Stimulated activated CD8-positive, alpha-beta memory T cell treated with anti-CD3 and anti-CD28 coated beads, Interleukin-4, amount 100 ng/mL, for 1 hour (primary cell): ENCODE results near the gene TRIM37.
"Not testable (repeated sequence)": the region's sequence is repeated elsewhere in the genome, so short reads cannot be mapped to it uniquely, and the experiment has no call there.

Source experiments
- DNase-seq, 2 donors: peaks; one replicate each; pipeline ENCODE4 v3.0.0-alpha.2; 2020; ENCODE audit warnings: low read depth in 2 of 2, low spot score in 1 of 2

The TRIM37 gene, protein sequence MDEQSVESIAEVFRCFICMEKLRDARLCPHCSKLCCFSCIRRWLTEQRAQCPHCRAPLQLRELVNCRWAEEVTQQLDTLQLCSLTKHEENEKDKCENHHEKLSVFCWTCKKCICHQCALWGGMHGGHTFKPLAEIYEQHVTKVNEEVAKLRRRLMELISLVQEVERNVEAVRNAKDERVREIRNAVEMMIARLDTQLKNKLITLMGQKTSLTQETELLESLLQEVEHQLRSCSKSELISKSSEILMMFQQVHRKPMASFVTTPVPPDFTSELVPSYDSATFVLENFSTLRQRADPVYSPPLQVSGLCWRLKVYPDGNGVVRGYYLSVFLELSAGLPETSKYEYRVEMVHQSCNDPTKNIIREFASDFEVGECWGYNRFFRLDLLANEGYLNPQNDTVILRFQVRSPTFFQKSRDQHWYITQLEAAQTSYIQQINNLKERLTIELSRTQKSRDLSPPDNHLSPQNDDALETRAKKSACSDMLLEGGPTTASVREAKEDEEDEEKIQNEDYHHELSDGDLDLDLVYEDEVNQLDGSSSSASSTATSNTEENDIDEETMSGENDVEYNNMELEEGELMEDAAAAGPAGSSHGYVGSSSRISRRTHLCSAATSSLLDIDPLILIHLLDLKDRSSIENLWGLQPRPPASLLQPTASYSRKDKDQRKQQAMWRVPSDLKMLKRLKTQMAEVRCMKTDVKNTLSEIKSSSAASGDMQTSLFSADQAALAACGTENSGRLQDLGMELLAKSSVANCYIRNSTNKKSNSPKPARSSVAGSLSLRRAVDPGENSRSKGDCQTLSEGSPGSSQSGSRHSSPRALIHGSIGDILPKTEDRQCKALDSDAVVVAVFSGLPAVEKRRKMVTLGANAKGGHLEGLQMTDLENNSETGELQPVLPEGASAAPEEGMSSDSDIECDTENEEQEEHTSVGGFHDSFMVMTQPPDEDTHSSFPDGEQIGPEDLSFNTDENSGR

DNA sequence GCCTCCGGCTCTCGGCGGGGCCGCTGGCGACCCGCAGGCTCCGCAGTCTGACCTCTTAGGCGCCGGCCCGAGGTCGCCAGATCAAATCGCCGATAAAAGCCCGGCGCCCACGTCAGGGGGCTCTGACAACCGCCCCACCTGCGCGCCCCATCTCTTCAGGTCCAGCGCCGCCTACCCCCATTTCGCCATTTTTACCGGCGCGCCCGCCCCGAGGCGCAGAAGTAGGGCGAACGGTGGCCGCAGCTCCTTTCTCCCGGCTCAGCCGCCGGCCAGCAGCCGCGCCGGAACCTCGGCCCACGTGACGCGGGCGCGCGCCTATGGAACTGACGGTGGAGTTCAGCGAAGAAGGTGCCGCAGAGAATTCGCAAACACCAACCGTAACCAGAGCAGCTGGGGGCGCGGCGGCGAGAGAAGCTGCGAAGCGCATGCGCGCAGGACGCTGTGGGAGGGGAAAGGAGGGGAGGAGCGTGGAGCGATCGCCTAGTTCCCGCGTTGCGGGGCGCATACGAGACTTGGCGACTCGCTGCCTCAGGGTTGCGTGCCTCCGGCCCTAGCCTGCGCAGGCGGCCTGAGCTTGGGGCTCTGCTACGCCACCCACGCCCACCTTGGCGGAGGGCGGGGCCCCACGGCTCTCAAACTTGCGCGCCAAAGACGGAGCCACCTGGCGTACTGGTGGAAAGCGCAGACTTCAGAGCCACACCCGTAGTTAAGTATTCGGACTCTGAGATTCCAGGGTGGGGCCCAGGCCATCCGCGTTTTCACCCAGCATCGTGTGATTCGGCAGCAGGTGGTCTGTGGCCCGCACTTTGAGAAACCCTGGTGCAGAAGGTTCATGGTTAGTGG, at the start of gene TRIM37:
TRIM37 (minus strand) TSS at position 418 of the 843 bp plus-strand sequence. CDS start 419 bp downstream, outside the sequence.
- peak; percentile 93 to 97 for DNase-seq

DNA sequence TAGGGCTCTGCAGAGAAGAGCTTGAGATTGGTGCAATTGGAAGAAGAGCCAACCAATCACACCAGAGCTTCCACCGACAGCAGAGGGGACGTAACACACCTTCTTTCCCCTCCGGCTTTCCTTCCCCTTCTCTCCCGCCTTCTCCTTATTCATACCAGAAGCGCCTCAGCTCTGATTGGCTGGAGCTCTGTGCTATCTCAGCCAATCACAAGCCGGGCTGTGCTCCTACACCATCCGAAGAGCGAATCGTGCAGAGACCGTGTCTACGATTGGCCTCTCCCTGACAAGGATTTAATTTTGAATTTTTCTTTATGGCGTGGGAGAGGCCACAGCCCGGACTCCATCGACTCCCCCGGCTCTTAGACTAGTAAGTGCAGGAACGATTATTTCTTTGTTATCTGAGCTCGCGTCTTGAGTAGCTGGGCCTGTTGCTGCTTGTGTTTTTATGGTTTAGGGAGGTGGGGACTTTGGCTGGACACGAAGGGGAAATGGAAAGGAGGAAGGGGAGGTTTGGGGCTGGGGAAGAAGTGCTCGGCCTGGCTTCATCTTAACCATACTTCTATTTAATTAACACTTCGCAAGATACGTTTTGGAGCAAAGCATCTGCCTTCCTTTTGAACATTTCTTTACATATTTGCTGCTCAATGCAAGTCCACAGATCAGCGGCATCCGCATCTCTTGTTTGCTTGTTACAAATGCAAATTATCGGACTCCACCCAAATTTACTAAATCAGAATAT, 48.9 kb upstream of the TRIM37 start, which contains the start of gene PRR11:
PRR11 (plus strand) TSS at position 308 of the 739 bp plus-strand sequence. CDS start 14,007 bp downstream, outside the sequence.
- DNase-seq: peak; percentile 62 to 83

- DNase-seq: peak; percentile 93 to 94
Observed at GRCh38 chr17:59154721-59155438, 48.2 kb upstream of the TRIM37 start, which contains the start of gene SKA2. TSS of gene SKA2 (minus strand) at chr17:59155186. CDS start at chr17:59155163, 23 bp downstream.

DNA sequence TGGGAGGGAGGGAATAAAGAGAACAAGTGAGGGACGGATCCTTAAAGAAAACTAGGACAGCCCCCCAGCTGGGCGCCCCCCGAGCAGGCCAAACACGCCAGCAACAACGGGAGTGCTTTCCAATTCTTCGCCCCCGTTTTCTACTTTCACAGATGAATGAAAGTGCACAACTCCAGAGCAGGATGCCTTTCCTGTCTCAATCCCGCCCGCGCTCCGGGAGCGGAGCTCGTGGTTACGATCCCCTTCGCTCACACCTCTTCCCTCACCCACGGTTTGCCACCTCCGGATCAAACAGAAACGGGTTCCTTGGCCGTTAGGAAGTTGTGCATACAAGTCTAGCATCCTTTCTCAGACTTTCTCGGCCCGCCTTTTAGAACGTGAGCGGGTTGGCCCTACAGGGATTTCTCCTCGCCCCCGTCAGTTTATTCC, 47.6 kb upstream of the TRIM37 start:
- DNase-seq: no peak

DNA sequence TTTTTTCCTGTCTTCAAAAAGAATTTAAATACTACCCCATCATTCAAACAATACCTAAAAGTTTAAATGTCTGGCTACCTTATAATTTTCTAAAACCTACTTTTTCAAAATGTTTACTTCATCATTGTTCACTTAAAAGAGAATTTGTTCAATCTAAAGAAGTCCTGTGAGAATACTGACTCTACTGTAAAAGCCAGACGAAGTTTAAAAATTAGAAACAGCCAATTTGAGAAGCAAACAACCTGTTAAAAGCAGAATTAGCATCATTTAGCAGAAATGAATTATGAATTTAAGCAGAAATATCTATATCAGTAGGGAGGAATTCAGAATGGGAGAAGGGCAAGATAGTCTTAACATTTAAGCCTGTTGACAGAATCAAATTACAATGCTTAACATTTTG, 46.2 kb upstream of the TRIM37 start:
- DNase-seq: no peak

GRCh38 chr17:59151591-59151990, 44.9 kb upstream of the TRIM37 start:
- DNase-seq: no peak

GRCh38 chr17:59151006-59151405, 44.3 kb upstream of the TRIM37 start:
- DNase-seq: no peak

DNA sequence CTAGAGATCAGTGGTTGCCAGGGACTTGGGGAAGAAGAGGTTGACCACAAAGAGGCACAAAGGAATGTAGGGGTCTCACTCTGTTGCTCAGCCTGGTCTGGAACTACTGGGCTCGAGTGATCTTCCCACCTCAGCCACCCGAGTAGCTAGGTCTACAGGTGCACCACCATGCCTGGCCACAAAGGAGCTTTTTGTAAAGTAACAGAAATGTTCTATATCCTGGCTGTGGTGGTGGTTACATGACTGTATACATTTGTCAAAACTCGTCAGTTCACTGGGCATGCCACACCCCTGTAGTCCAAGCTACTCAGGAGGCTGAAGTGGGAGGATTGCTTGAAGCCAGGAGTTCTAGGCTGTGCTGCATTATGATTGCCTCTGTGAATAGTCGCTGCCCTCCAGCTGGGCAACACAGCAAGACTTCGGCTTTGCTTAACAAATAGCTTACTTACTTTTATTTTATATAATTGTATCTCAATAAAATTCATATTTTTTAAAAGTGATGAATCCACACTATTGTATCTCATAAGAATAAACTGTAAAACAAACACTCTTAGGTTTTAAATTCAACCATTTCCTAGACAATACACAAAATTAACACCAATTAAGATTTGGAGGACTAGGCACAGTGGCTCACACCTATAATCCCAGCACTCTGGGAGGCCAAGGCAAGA, 43.3 kb upstream of the TRIM37 start:
- DNase-seq: no peak

- DNase-seq: no peak
Observed at GRCh38 chr17:59149051-59149450, 42.4 kb upstream of the TRIM37 start.

DNA sequence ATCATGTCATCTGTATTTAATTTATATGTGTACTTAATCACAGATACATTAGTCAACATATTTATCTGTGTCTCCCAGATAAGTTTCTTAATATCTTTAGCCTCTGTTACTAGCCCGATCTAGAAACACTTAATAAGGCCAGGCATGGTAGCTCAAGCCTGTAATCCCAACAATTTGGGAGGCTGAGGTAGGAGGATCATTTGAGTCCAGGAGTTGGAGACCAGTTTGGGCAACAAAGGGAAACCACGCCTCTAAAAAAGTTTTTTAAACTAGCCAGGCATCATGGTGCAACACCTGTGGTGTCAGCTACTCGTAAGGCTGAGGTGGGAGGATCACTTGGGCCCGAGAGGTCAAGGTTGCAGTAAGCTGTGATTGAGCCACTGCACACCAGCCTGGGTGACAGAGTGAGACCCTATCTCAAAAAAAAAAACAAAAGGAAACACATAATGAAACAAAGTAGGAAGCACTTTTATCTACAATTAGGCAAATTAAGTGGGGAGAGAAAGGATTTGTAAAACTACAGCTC, 39.0 kb upstream of the TRIM37 start:
- no peak for DNase-seq

DNA sequence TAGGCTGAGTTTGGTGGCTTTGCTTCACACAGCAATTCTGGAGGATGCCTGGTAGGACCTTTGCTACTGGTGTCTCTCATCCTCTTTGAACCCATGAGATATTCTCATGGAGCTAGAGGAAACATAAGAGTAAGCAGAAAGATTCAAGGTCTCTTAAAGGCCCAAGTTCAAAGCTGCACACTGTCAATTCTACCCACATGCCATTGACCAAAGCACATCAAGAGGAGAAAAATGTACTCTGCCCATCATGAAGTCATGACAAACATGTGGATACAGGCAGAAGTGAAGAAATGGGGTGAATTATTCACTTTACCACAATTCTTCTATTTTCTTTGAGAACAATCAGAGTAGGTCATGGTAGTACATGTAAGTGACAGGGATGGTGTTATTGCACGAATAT, 35.2 kb upstream of the TRIM37 start:
- no peak for DNase-seq

DNA sequence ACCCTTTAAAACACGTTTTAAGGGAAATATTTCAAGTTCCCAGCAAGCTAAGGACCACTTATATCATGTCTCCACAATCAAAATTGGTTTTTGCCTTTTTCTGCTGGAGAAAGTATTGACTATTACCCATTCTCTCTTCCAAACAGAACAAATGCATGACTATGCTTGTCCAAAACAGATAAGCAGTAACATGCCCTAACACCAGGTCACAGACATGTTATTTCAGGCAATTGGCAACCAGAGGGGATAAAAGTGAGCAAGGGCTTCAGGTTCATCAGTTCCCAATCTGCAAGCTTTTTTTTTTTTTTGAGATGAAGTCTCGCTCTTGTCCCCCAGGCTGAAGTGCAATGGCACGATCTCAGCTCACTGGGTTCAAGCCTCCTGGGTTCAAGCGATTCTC, 33.3 kb upstream of the TRIM37 start:
- no peak for DNase-seq

- not testable (repeated sequence) for DNase-seq
Observed at GRCh38 chr17:59138339-59138738, 31.7 kb upstream of the TRIM37 start.

- no peak for DNase-seq
Observed at GRCh38 chr17:59131131-59131530, 24.5 kb upstream of the TRIM37 start.

DNA sequence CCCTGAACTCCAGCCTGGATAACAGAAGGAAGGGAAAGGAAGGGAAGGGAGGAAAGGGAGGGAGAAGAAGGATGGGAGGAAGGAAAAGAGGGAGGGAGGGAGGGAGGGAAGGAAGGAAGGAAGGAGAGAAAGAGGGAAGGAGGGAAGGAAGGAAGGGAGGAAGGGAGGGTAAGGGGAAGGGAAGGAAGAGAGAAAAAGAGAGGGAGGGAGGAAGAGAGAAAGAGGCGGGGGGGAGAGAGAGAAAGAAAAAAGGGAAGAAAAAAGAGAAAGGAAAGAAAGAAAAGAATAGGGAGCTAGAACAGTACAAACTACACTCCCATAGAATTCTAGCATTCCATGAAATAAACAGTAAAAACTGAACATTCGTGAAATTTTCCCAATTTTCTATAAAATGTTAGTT, 23.1 kb upstream of the TRIM37 start:
- DNase-seq: no peak

DNA sequence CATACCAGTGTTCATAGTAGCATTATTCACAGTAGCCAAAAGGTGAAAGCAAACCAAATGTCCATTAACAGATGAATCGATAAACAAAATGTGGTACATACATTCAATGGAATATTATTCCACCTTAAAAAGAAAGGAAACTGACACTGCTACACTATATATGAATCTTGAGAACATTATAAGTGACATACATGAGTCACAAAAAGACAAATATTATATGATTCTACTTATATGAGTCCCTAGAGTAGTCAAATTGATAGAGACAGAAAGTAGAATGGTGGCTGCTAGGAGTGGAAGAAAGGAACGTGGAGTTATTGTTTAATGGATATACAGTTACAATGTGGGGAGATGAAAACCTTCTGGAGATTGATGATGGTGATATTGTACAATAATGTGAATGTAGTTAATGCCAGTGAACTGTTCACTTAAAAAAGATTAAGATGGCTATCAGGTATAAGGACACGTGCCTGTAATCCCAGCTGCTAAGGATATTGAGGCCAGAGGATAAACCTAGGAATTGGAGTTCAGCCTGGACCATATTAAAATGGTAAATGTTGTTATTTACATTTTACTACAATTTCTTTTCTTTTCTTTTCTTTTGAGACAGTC, 20.2 kb upstream of the TRIM37 start:
- DNase-seq: no peak

- DNase-seq: no peak
Observed at GRCh38 chr17:59124665-59125064, 18.0 kb upstream of the TRIM37 start.

- DNase-seq: no peak
Observed at GRCh38 chr17:59121901-59122480, 15.3 kb upstream of the TRIM37 start.
